Sigmoid colon (tissue), 4 donors: ENCODE measurements around the gene KRTAP22-2.

Experiments used
- POLR2A ChIP-seq, 2 donors: fragments of 450-650 bp; IDR thresholded peaks; one replicate each; pipeline ENCODE4 v1.6.1; 2016; ENCODE audit warnings: antibody characterized with exemption in 2 of 2, mild to moderate bottlenecking in 2 of 2, moderate library complexity in 2 of 2
- POLR2AphosphoS5 ChIP-seq, 4 donors: sonication (generic); formaldehyde crosslinking; IDR thresholded peaks; one replicate each; pipeline ENCODE4 v1.6.1; 2017; ENCODE audit warnings: antibody characterized with exemption in 4 of 4
- TF ChIP-seq, protein P1 (sequence below), 4 experiments: fragments of 450-650 bp in 3 of 4; fragments of 200-600 bp in 1 of 4; IDR thresholded peaks; one replicate each; pipeline ENCODE4 v1.5.1; 2016 to 2019; ENCODE audit warnings: antibody characterized with exemption in 4 of 4, mild to moderate bottlenecking in 3 of 4, moderate library complexity in 2 of 4

DNA sequence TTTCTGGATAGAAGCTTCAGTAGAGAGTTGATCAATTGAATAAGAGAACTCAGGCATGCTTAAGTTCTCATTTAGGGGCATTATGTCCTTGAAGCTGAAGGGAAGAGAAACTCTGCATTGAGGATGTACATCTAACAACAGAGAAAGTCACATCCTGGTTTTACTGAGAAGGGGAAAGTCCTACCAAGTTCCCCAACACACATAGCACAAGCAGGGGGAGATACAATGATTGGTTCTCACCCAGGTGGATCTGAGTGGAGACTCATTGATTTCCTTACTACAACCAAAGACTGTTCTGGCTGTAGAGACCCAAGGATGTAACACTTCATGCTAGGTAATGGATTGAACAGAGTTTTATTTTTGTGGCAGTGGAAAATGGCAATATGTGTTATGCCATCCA lies 25.0 kb upstream of the KRTAP22-2 start:
- TF ChIP-seq, protein P1, sequence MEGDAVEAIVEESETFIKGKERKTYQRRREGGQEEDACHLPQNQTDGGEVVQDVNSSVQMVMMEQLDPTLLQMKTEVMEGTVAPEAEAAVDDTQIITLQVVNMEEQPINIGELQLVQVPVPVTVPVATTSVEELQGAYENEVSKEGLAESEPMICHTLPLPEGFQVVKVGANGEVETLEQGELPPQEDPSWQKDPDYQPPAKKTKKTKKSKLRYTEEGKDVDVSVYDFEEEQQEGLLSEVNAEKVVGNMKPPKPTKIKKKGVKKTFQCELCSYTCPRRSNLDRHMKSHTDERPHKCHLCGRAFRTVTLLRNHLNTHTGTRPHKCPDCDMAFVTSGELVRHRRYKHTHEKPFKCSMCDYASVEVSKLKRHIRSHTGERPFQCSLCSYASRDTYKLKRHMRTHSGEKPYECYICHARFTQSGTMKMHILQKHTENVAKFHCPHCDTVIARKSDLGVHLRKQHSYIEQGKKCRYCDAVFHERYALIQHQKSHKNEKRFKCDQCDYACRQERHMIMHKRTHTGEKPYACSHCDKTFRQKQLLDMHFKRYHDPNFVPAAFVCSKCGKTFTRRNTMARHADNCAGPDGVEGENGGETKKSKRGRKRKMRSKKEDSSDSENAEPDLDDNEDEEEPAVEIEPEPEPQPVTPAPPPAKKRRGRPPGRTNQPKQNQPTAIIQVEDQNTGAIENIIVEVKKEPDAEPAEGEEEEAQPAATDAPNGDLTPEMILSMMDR (IDR thresholded peaks at IDR 0.05), result no peak
- TF ChIP-seq POLR2AphosphoS5 (IDR thresholded peaks at IDR 0.05) (no peak), POLR2A (IDR thresholded peaks at IDR 0.05) (no peak)
